ENCODE data around the gene JPH2.

- TF ChIP-seq, protein P1, sequence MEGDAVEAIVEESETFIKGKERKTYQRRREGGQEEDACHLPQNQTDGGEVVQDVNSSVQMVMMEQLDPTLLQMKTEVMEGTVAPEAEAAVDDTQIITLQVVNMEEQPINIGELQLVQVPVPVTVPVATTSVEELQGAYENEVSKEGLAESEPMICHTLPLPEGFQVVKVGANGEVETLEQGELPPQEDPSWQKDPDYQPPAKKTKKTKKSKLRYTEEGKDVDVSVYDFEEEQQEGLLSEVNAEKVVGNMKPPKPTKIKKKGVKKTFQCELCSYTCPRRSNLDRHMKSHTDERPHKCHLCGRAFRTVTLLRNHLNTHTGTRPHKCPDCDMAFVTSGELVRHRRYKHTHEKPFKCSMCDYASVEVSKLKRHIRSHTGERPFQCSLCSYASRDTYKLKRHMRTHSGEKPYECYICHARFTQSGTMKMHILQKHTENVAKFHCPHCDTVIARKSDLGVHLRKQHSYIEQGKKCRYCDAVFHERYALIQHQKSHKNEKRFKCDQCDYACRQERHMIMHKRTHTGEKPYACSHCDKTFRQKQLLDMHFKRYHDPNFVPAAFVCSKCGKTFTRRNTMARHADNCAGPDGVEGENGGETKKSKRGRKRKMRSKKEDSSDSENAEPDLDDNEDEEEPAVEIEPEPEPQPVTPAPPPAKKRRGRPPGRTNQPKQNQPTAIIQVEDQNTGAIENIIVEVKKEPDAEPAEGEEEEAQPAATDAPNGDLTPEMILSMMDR (IDR thresholded peaks at IDR 0.05; ENCODE audit: insufficient read depth, low read length, poor library complexity, severe bottlenecking): no peak
- no peak for TF ChIP-seq EZH2phosphoT487 (conservative IDR thresholded peaks at IDR 0.05; ENCODE audit: low read length)
These were observed 103.6 kb downstream of the JPH2 start for GRCh38 chr20:44083220-44083933.

Data from SU-DHL-6 (cell line).